ENCODE measurements around the gene SARDH. TPM values are rescaled to one million over a fixed set of nuclear protein-coding genes. Genes with fewer than 3 reads are reported as not detected.

Gene SARDH
- polyA plus RNA-seq, 1 donor, result 4.5 TPM

DNA sequence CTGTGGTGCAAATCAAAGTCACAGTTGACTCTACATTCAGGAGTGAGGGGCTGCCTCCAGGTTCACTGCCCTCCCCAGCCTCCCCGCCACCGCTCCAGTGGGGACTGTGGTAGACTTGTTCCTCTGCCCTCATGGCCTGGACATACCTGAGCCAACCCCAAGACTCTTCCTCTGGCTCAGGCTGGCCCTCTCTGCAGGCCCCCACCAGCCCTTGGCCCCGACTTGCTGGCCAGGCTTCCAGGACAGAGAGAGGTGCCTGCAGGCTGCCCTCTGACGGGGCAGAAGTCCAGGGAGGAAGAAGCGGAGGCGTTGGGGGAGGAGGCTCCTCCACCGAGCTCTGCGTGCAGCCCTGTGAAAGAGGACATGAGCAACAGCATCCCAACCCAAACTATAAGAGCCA, 2.8 kb upstream of the SARDH start:
- WGBS (ENCODE audit: insufficient coverage, low lambda C conversion rate), result no CpG with 5 or more reads among the region's 8 CpGs

DNA sequence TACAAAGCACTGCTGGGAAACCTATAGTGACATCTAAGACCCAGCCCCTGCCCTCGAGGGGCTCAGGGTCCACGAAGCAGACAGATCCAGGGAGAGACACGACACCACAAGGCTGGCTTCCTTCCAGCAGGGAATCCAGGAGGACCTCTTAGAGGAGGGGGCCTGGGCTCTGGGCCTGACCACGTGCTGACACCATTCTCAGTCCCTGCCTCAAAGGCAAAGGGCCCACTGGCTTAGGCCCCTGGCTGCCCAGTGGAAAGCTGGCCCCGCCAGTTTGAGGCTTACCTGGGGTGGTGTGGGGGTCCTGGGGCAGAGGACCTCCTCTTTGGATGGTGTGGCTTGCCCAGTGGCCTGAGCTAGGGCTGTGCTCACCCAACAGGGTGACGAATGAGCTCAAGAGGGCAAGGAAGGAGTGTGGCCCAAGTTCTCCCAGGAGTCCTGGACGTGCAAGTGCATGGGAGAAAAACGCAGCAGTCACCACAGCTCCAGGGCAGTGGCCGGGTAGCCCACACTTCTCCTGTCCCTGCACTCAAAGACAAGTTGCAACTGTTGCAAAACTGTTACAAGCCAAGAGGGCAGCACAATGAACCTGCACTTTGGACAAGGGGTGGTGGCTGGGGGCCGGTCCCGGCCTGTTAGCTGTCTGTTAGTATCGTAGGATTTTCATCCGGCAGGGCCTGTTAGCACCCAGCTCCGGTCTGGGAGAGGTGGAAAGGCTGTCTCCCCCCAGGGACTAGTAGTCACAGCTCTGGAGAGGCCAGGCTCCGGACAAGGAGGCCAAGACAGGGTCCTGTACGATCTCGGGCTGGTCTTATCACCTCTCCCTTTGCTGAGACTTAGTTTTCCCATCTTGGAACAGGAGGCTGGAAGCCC, 1.5 kb upstream of the SARDH start:
- Histone ChIP-seq H3K4me1 (ENCODE audit: control insufficient read depth, insufficient read depth, low read length) (peaks cover 37% of the 10 kb centered on the region), H3K9me3 (ENCODE audit: control insufficient read depth, low read depth, low read length) (no peaks in the 10 kb centered on the region), H3K27me3 (ENCODE audit: control insufficient read depth, insufficient read depth, low read length) (no peaks in the 10 kb centered on the region), H3K27ac (ENCODE audit: low read length) (peak overlapping the region; percentile 80), H3K4me3 (ENCODE audit: low read length) (no peak overlapping the region), H3K36me3 (ENCODE audit: control insufficient read depth, insufficient read depth, low read length) (no peaks in the 10 kb centered on the region)
- peak; percentile 79 to 88 for DNase-seq
- no CpG with 5 or more reads among the region's 17 CpGs for WGBS (ENCODE audit: insufficient coverage, low lambda C conversion rate)

More for the DNA sequence above, 2.8 kb upstream of the SARDH start:
- DNase-seq, result no peak
- H3K36me3 ChIP-seq (ENCODE audit: control insufficient read depth, insufficient read depth, low read length), result no peaks in the 10 kb centered on the region
- H3K27me3 ChIP-seq (ENCODE audit: control insufficient read depth, insufficient read depth, low read length), result no peaks in the 10 kb centered on the region
- no peak overlapping the region for H3K4me3 ChIP-seq (ENCODE audit: low read length)
- no peak overlapping the region for H3K27ac ChIP-seq (ENCODE audit: low read length)
- peaks cover 37% of the 10 kb centered on the region for H3K4me1 ChIP-seq (ENCODE audit: control insufficient read depth, insufficient read depth, low read length)
- H3K9me3 ChIP-seq (ENCODE audit: control insufficient read depth, low read depth, low read length), result no peaks in the 10 kb centered on the region

GRCh38 chr9:133738640-133739225, 581 bp upstream of the SARDH start:
- peak overlapping the region; percentile 33 for H3K4me3 ChIP-seq (ENCODE audit: low read length)

GRCh38 chr9:133737071-133737773, 930 bp downstream of the SARDH start:
- Histone ChIP-seq H3K27ac (ENCODE audit: low read length) (no peak overlapping the region), H3K36me3 (ENCODE audit: control insufficient read depth, insufficient read depth, low read length) (no peaks in the 10 kb centered on the region), H3K4me1 (ENCODE audit: control insufficient read depth, insufficient read depth, low read length) (peaks cover 37% of the 10 kb centered on the region), H3K27me3 (ENCODE audit: control insufficient read depth, insufficient read depth, low read length) (no peaks in the 10 kb centered on the region), H3K4me3 (ENCODE audit: low read length) (no peak overlapping the region), H3K9me3 (ENCODE audit: control insufficient read depth, low read depth, low read length) (no peaks in the 10 kb centered on the region)
- DNase-seq, result no peak
- WGBS (ENCODE audit: insufficient coverage, low lambda C conversion rate), result no CpG with 5 or more reads among the region's 15 CpGs

More at GRCh38 chr9:133738640-133739225, 581 bp upstream of the SARDH start:
- DNase-seq, result no peak
- no peaks in the 10 kb centered on the region for H3K9me3 ChIP-seq (ENCODE audit: control insufficient read depth, low read depth, low read length)
- no peaks in the 10 kb centered on the region for H3K36me3 ChIP-seq (ENCODE audit: control insufficient read depth, insufficient read depth, low read length)
- H3K27ac ChIP-seq (ENCODE audit: low read length), result no peak overlapping the region
- H3K4me1 ChIP-seq (ENCODE audit: control insufficient read depth, insufficient read depth, low read length), result peaks cover 37% of the 10 kb centered on the region
- no peaks in the 10 kb centered on the region for H3K27me3 ChIP-seq (ENCODE audit: control insufficient read depth, insufficient read depth, low read length)
- no CpG with 5 or more reads among the region's 13 CpGs for WGBS (ENCODE audit: insufficient coverage, low lambda C conversion rate)

DNA sequence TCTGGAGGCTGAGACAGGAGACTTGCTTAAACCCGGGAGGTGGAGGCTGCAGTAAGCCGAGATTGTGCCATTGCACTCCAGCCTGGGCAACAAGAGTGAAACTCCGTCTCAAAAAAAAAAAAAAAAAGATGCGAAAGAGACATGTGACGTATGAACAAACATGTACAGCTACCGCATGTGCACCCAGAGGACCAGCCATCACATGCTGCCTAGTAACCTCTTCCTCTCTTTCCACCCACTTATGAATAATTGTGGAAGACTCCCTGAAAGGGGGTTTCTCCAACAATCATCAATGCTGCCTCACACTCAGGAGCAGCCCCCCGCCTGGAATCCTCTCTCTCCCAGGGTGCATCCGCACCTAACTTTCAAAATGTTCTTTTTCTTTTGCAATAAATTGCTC, 2.2 kb downstream of the SARDH start:
- no peak overlapping the region for H3K4me3 ChIP-seq (ENCODE audit: low read length)
- no peaks in the 10 kb centered on the region for H3K36me3 ChIP-seq (ENCODE audit: control insufficient read depth, insufficient read depth, low read length)
- H3K27ac ChIP-seq (ENCODE audit: low read length), result no peak overlapping the region
- H3K4me1 ChIP-seq (ENCODE audit: control insufficient read depth, insufficient read depth, low read length), result peaks cover 34% of the 10 kb centered on the region
- no peak for DNase-seq
- no peaks in the 10 kb centered on the region for H3K9me3 ChIP-seq (ENCODE audit: control insufficient read depth, low read depth, low read length)
- no CpG with 5 or more reads among the region's 8 CpGs for WGBS (ENCODE audit: insufficient coverage, low lambda C conversion rate)
- H3K27me3 ChIP-seq (ENCODE audit: control insufficient read depth, insufficient read depth, low read length), result no peaks in the 10 kb centered on the region

DNA sequence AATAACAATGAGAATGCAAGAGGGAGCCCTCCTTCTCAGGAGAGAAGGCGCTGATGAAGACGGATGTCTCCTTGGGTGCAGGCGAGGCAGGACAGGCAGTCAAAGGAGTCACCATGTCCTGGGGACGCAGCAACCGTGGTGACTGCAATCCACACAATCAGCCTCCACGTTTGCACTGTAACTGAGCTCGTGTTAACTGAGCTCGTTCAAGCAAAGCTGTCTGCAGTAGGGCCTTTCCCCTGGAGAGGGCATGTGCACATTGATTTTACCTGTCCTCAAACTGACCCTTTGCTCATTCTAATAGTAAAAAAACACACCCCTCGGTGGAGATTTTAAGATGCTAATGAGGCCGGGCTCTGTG, 2.8 kb downstream of the SARDH start:
- Histone ChIP-seq H3K4me3 (ENCODE audit: low read length) (no peak overlapping the region), H3K9me3 (ENCODE audit: control insufficient read depth, low read depth, low read length) (no peaks in the 10 kb centered on the region), H3K27me3 (ENCODE audit: control insufficient read depth, insufficient read depth, low read length) (no peaks in the 10 kb centered on the region), H3K36me3 (ENCODE audit: control insufficient read depth, insufficient read depth, low read length) (no peaks in the 10 kb centered on the region), H3K4me1 (ENCODE audit: control insufficient read depth, insufficient read depth, low read length) (peaks cover 28% of the 10 kb centered on the region), H3K27ac (ENCODE audit: low read length) (no peak overlapping the region)
- no CpG with 5 or more reads among the region's 10 CpGs for WGBS (ENCODE audit: insufficient coverage, low lambda C conversion rate)
- no peak for DNase-seq

GRCh38 chr9:133734590-133735414, 3.4 kb downstream of the SARDH start:
- no peak overlapping the region for H3K27ac ChIP-seq (ENCODE audit: low read length)
- no peaks in the 10 kb centered on the region for H3K9me3 ChIP-seq (ENCODE audit: control insufficient read depth, low read depth, low read length)
- no peaks in the 10 kb centered on the region for H3K36me3 ChIP-seq (ENCODE audit: control insufficient read depth, insufficient read depth, low read length)
- no peaks in the 10 kb centered on the region for H3K27me3 ChIP-seq (ENCODE audit: control insufficient read depth, insufficient read depth, low read length)
- 20% methylated on average over 1 of the region's 23 CpGs for WGBS (ENCODE audit: insufficient coverage, low lambda C conversion rate)
- DNase-seq, result no peak
- peaks cover 23% of the 10 kb centered on the region for H3K4me1 ChIP-seq (ENCODE audit: control insufficient read depth, insufficient read depth, low read length)
- no peak overlapping the region for H3K4me3 ChIP-seq (ENCODE audit: low read length)

- no peak for DNase-seq
- no CpG with 5 or more reads among the region's 21 CpGs for WGBS (ENCODE audit: insufficient coverage, low lambda C conversion rate)
Observed at GRCh38 chr9:133733796-133734533, 4.2 kb downstream of the SARDH start.

DNA sequence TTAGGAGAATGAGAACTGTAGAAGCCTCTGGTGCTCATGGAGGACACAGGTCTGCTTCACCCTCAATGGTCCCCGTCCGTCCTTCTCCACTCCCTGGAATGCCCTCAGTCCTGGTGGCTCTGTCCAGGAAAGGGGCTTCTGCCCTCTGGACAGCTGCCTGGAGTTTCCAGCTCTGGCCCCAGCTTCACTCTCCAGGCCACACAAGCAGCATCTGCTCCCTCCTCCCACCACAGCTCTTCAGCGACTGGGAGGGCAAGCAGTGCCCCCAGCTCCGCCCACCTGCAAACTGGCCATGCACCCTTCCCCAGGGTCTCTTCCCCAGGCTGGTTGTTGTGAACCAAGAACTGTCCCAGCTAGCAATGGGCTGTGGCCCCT, 4.7 kb downstream of the SARDH start:
- Histone ChIP-seq H3K27ac (ENCODE audit: low read length) (no peak overlapping the region), H3K27me3 (ENCODE audit: control insufficient read depth, insufficient read depth, low read length) (no peaks in the 10 kb centered on the region), H3K4me3 (ENCODE audit: low read length) (no peak overlapping the region), H3K9me3 (ENCODE audit: control insufficient read depth, low read depth, low read length) (no peaks in the 10 kb centered on the region), H3K4me1 (ENCODE audit: control insufficient read depth, insufficient read depth, low read length) (peaks cover 10% of the 10 kb centered on the region), H3K36me3 (ENCODE audit: control insufficient read depth, insufficient read depth, low read length) (no peaks in the 10 kb centered on the region)
- WGBS (ENCODE audit: insufficient coverage, low lambda C conversion rate), result 90% methylated on average over 2 of the region's 4 CpGs
- DNase-seq, result no peak

More at GRCh38 chr9:133733796-133734533, 4.2 kb downstream of the SARDH start:
- Histone ChIP-seq H3K27ac (ENCODE audit: low read length) (no peak overlapping the region), H3K27me3 (ENCODE audit: control insufficient read depth, insufficient read depth, low read length) (no peaks in the 10 kb centered on the region), H3K9me3 (ENCODE audit: control insufficient read depth, low read depth, low read length) (no peaks in the 10 kb centered on the region), H3K4me1 (ENCODE audit: control insufficient read depth, insufficient read depth, low read length) (peaks cover 15% of the 10 kb centered on the region), H3K36me3 (ENCODE audit: control insufficient read depth, insufficient read depth, low read length) (no peaks in the 10 kb centered on the region), H3K4me3 (ENCODE audit: low read length) (no peak overlapping the region)
